NOMO-1 (cell line): ENCODE results near the gene WDR26.
A peak's percentile ranks its signal among the peaks of the same experiment; 100 is the strongest.

Experiments
- DNase-seq, 2 experiments: peaks; one replicate each; lab custom pipeline; 2025; ENCODE audit not compliant: unreplicated experiment in 2 of 2; lab: John Stamatoyannopoulos, UW

Gene WDR26

GRCh38 chr1:224402472-224403036 is 32.0 kb downstream of the WDR26 start:
- no peak for DNase-seq

- no peak for DNase-seq
These were observed 34.7 kb downstream of the WDR26 start for GRCh38 chr1:224399887-224400286.

GRCh38 chr1:224393294-224393693 is 41.3 kb downstream of the WDR26 start:
- DNase-seq, result no peak

- DNase-seq, result no peak
These were observed 42.0 kb downstream of the WDR26 start for GRCh38 chr1:224392411-224393249.

GRCh38 chr1:224390517-224390916 is 44.1 kb downstream of the WDR26 start:
- no peak for DNase-seq

- no peak for DNase-seq
These were observed 46.7 kb downstream of the WDR26 start for GRCh38 chr1:224387943-224388342.

GRCh38 chr1:224387302-224387912 is 47.2 kb downstream of the WDR26 start:
- peak in 1 of 2 experiments; percentile 28 for DNase-seq

- peak in 1 of 2 experiments; percentile 46 for DNase-seq
These were observed 51.4 kb downstream of the WDR26 start for GRCh38 chr1:224383218-224383617.

- DNase-seq, result no peak
These were observed 52.6 kb downstream of the WDR26 start for GRCh38 chr1:224381880-224382548.

GRCh38 chr1:224380003-224380402 is 54.6 kb downstream of the WDR26 start:
- peak; percentile 87 to 97 for DNase-seq

- DNase-seq, result peak; percentile 69 to 78
These were observed 55.6 kb downstream of the WDR26 start for GRCh38 chr1:224378855-224379631.

GRCh38 chr1:224377676-224378006 is 57.0 kb downstream of the WDR26 start:
- DNase-seq, result peak; percentile 23 to 63

- DNase-seq, result no peak
These were observed 59.5 kb downstream of the WDR26 start for GRCh38 chr1:224375059-224375458.

- no peak for DNase-seq
These were observed 61.5 kb downstream of the WDR26 start for GRCh38 chr1:224373008-224373590.

GRCh38 chr1:224368409-224368808 is 66.2 kb downstream of the WDR26 start:
- DNase-seq, result no peak

- no peak for DNase-seq
These were observed 75.4 kb downstream of the WDR26 start for GRCh38 chr1:224359207-224359606.

GRCh38 chr1:224358237-224358636 is 76.4 kb downstream of the WDR26 start:
- peak in 1 of 2 experiments; percentile 23 for DNase-seq

GRCh38 chr1:224357626-224358124 is 76.9 kb downstream of the WDR26 start:
- peak; percentile 78 to 93 for DNase-seq

- peak; percentile 95 to 97 for DNase-seq
These were observed 77.6 kb downstream of the WDR26 start, which contains the start of gene CNIH4 for GRCh38 chr1:224356685-224357625. TSS of gene CNIH4 (plus strand) at chr1:224356879. CDS start at chr1:224356925, 46 bp downstream.
